Lower leg skin (tissue), 3 donors: ENCODE measurements around the gene GRAP2.

Experiments
- POLR2A ChIP-seq, 2 donors: fragments of 450-650 bp; IDR thresholded peaks; one replicate each; pipeline ENCODE4 v1.6.1; 2016 to 2017; ENCODE audit warnings: antibody characterized with exemption in 2 of 2, mild to moderate bottlenecking in 1 of 2, moderate library complexity in 1 of 2
- TF ChIP-seq, protein P1 (sequence below), 3 donors: fragments of 450-650 bp; IDR thresholded peaks; one replicate each; pipeline ENCODE4 v1.5.1; 2016; ENCODE audit warnings: antibody characterized with exemption in 3 of 3, mild to moderate bottlenecking in 3 of 3, moderate library complexity in 2 of 3

DNA sequence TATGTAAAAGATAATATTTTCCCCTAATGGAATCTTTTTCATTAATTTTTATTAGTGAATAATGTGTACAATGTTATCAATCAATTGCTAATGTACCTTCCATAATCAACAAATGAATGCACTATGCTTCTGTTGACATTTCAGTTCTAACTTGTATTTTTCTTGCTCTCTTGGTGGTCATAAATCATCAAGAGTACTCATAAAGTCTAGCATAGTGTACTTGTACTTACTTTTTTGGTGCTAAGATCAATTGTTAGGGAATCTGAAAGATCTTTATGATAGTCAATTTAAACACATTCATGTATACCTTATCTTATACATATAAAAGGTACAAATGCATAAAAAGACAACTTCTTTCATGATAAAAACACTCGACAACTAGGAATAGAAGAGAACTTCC lies 17.8 kb upstream of the GRAP2 start:
- TF ChIP-seq, protein P1, sequence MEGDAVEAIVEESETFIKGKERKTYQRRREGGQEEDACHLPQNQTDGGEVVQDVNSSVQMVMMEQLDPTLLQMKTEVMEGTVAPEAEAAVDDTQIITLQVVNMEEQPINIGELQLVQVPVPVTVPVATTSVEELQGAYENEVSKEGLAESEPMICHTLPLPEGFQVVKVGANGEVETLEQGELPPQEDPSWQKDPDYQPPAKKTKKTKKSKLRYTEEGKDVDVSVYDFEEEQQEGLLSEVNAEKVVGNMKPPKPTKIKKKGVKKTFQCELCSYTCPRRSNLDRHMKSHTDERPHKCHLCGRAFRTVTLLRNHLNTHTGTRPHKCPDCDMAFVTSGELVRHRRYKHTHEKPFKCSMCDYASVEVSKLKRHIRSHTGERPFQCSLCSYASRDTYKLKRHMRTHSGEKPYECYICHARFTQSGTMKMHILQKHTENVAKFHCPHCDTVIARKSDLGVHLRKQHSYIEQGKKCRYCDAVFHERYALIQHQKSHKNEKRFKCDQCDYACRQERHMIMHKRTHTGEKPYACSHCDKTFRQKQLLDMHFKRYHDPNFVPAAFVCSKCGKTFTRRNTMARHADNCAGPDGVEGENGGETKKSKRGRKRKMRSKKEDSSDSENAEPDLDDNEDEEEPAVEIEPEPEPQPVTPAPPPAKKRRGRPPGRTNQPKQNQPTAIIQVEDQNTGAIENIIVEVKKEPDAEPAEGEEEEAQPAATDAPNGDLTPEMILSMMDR (IDR thresholded peaks at IDR 0.05): no peak
- no peak for TF ChIP-seq POLR2A (IDR thresholded peaks at IDR 0.05)
